Lung (tissue), 10 donors: ENCODE results near the gene ADGRL1. TPM values are rescaled to one million over a fixed set of nuclear protein-coding genes. Genes with fewer than 3 reads are reported as not detected.
A peak's percentile ranks its signal among the peaks of the same experiment; 100 is the strongest.
"Not testable (repeated sequence)": the region's sequence is repeated elsewhere in the genome, so short reads cannot be mapped to it uniquely, and the experiment has no call there.

Experiments used
- ATAC-seq: fragments of 200-7000 bp; cut with Tn5 transposase; one replicate; pipeline ENCODE4 v1.9.1; 2020; ENCODE audit warnings: moderate number of reproducible peaks; ENCODE audit not compliant: insufficient read depth, low FRiP score
- DNase-seq, 3 donors: peaks; one replicate each; pipeline ENCODE4 v3.0.0-alpha.2; 2013 to 2017
- H3K27ac ChIP-seq, 2 donors: one replicate each; pipeline ENCODE4 v1.5.1; 2013; ENCODE audit warnings: mild to moderate bottlenecking in 2 of 2, moderate library complexity in 2 of 2, control low read depth in 1 of 2, inconsistent platforms in 1 of 2, low read depth in 1 of 2, low read length in 1 of 2
- H3K27me3 ChIP-seq, 3 donors: one replicate each; pipeline ENCODE4 v1.5.1; 2013; ENCODE audit warnings: low read length in 2 of 3; ENCODE audit not compliant: control insufficient read depth in 3 of 3, insufficient read depth in 3 of 3
- H3K36me3 ChIP-seq, 4 donors: one replicate each; pipeline ENCODE4 v1.5.1; 2013; ENCODE audit warnings: low read length in 4 of 4, mild to moderate bottlenecking in 1 of 4, moderate library complexity in 1 of 4; ENCODE audit not compliant: control insufficient read depth in 4 of 4, insufficient read depth in 4 of 4
- H3K4me1 ChIP-seq, 5 donors: one replicate each; pipeline ENCODE4 v1.5.1; 2013; ENCODE audit warnings: low read length in 5 of 5, mild to moderate bottlenecking in 2 of 5, moderate library complexity in 1 of 5; ENCODE audit not compliant: control insufficient read depth in 5 of 5, insufficient read depth in 5 of 5
- H3K4me3 ChIP-seq: one replicate; pipeline ENCODE4 v1.5.1; 2013; ENCODE audit warnings: mild to moderate bottlenecking, control low read depth, moderate library complexity
- H3K9ac ChIP-seq, 2 donors: one replicate each; pipeline ENCODE4 v1.5.1; 2013; ENCODE audit warnings: low read length in 2 of 2, control low read depth in 1 of 2; ENCODE audit not compliant: insufficient read depth in 1 of 2
- H3K9me3 ChIP-seq, 4 donors: one replicate each; pipeline ENCODE4 v1.5.1; 2013; ENCODE audit warnings: low read length in 3 of 4, mild to moderate bottlenecking in 1 of 4, moderate library complexity in 1 of 4; ENCODE audit not compliant: control insufficient read depth in 4 of 4, insufficient read depth in 3 of 4
- WGBS, 2 donors: extraction: QIAGEN DNeasy Blood & Tissue Kit; methylation state at CpG; one replicate each; pipeline ENCODE4 v1.1.7; 2013; 5-methylcytosine and 5-hydroxymethylcytosine counted together
- polyA plus RNA-seq, 2 donors: library from polyadenylated mRNA; stranded (reverse); fragments of 200-250 nt; gene quantifications; one replicate each; pipeline ENCODE4 v1.2.1, GENCODE V29; 2013
- total RNA-seq, 2 donors: library from RNA; depleted of rRNA in 1 of 2; stranded (reverse); fragments of >200 nt in 1 of 2; gene quantifications; one replicate each; pipeline ENCODE4 v1.2.1, GENCODE V29; 2014 to 2021
- donor health status: Bipolar disorder and iron deficiency.
- donor health status: healthy.
- donor health status: DM: yes; HTN: yes; CAD: no.

ADGRL1 gene
- total and polyA plus RNA-seq, 4 donors = 9.4 to 35.9 (median 19.3) TPM

DNA sequence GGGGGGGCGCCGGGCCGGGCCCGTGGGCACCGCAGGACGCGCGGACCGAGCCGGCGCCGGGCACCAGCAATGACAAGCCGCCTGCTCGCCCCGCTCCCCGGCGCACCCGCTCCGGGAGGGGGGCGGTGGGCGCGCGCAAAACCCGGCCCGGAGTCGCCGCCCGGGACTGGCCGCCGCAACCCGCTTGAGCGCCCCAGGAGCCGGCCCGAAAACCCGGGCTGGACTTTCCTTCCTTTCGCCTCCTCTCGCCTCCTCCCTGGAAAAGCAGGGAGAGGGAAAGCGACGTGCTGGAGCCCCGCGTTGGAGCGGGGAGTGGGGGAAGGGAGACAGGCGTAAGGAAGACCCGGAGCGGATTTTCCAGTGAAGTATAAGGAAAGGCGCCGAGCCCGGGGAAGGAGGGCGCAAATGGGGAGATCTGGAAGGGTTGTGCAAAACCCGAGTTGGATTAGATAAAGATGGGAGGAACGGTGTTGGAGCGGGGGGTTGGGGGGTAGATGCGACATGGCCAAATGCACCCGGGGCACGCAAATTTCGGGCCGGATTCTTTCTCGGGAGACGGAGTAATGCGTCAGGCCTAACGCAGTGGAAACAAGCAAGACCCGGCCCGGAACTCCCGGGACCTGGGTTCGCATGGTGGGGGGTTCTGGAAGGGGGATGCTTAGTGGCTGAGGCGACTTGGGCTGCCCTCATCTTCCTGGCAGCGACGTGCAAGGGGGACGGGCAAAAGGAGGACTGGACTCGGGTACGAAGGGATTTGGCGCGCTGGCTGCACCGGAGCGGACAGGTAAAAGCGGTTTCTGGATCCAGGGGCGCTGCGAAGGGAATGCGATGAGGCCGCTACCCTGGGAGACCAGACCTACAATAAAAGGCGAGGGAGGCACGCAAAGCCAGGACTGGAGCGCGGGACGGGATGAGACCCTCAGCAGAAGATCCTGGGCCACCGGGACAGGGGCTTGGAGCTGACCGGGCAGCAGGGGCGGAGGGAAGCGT, 1.1 kb upstream of the ADGRL1 start:
- 0 to 1% methylated on average over 60 to 89 of the region's 89 CpGs for WGBS, 2 donors
- H3K36me3 ChIP-seq, H3K27me3 ChIP-seq, H3K9me3 ChIP-seq: not testable (repeated sequence)
- DNase-seq = peak; percentile 98 to 99 (median 99)
- H3K27ac ChIP-seq = peak overlapping the region in 1 of 2 donors; percentile 77
- H3K4me3 ChIP-seq = peak overlapping the region; percentile 41
- H3K9ac ChIP-seq = peak overlapping the region in 1 of 2 donors; percentile 32
- peaks cover 0 to 20% (median 2%) of the 10 kb centered on the region in 5 donors for H3K4me1 ChIP-seq
- peak; percentile 81 for ATAC-seq

DNA sequence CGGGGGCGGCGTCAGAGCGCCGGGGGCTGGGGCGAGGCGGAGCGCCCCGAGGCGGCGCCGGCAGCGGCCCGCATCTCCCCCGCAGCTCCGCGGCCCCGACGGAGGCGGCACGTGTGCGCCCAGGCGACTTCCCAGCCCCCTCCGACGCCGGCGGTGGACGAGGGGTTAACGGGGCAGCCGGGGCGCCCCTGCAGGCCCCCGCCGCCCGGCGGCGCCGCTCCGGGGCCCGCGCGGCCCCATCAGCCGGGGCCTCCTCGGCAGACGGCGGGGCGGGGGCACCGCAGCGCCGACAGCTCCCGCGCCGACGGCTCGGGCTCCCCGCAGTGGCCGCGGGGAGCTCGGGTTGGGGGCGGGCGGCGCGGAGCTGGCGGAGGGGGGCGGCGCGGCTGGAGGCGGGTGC, 339 bp upstream of the ADGRL1 start:
- Histone ChIP-seq H3K4me1 (peaks cover 0 to 20% (median 2%) of the 10 kb centered on the region in 5 donors), H3K4me3 (peak overlapping the region; percentile 41)
- ATAC-seq, H3K27me3 ChIP-seq, H3K9me3 ChIP-seq, H3K27ac ChIP-seq, H3K9ac ChIP-seq, H3K36me3 ChIP-seq: not testable (repeated sequence)
- peak in 2 of 3 donors; percentile 22 to 50 for DNase-seq
- 0 to 1% methylated on average over 32 to 62 of the region's 67 CpGs for WGBS, 2 donors

DNA sequence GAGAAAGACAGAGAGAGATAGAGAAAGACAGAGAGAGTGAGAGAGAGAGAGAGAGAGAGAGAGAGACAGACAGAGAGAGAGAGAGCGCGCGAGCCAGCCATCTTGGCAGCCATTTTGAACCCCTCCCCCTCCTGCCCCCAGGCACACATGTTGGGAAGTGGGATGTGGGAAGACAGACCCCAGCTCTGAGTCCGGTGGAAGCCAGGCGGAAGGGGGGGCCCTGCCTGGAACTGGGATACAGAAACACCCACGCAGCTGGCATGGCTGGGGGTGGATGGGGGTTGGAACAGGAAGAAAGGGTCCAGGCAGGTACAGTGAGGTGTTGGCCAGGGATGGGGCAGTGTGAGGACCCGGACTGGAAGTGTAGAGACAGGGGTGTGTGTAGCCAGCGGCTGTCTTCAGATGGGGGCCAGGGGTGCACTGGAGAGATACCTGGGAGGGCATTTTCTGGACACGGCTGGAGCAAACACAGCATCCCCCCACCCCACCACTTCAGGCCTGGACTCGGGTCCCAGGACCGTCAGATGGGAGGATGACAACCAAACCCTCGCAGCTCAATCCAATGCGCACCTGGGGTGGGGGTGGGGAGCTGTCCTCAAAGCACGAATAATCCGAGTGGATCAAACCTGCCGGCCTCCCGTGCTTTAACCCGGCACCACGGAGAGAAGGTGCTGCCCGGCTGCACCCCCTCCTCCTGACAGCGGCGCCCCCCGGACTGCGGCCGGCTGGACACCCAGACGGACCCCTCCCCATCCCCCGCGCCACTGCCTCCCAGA, 1.1 kb downstream of the ADGRL1 start:
- DNase-seq, H3K27ac ChIP-seq, H3K36me3 ChIP-seq, H3K9me3 ChIP-seq, ATAC-seq, H3K9ac ChIP-seq, H3K27me3 ChIP-seq: not testable (repeated sequence)
- Histone ChIP-seq H3K4me1 (peaks cover 0 to 18% (median 2%) of the 10 kb centered on the region in 5 donors), H3K4me3 (peak overlapping the region; percentile 49)
- 21 to 24% methylated on average over 26 to 28 of the region's 28 CpGs for WGBS, 2 donors

DNA sequence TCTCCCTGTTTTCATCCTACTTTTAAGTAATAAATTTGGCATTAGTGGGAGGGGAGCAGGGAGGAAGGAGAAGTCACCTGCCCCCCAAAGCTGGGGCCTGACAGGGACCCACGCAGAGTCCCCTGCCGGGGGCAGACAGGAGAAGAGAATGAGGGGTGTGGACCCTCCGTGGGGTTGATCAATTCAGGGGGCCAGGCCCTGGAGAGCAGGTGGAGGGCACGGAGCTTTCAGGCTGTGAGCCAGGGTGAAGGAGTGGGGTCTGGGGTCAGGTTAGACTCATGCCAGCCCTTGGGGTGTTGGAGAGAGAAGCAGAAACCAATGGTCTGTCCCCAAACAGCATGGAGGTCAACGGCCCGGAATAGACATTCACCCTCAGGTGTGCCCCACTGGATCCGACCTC, 1.8 kb downstream of the ADGRL1 start:
- ATAC-seq, H3K36me3 ChIP-seq, H3K4me3 ChIP-seq, DNase-seq, H3K9me3 ChIP-seq, H3K27me3 ChIP-seq, H3K27ac ChIP-seq, H3K9ac ChIP-seq: not testable (repeated sequence)
- WGBS, 2 donors = 78 to 83% methylated on average over 7 of the region's 7 CpGs
- H3K4me1 ChIP-seq = peaks cover 0 to 16% (median 2%) of the 10 kb centered on the region in 5 donors

GRCh38 chr19:14203788-14204187, 2.2 kb downstream of the ADGRL1 start:
- not testable (repeated sequence) for DNase-seq, H3K9ac ChIP-seq, H3K4me3 ChIP-seq, ATAC-seq, H3K9me3 ChIP-seq, H3K27ac ChIP-seq, H3K27me3 ChIP-seq, H3K36me3 ChIP-seq
- H3K4me1 ChIP-seq = peaks cover 0 to 14% (median 2%) of the 10 kb centered on the region in 5 donors
- WGBS, 2 donors = 90 to 93% methylated on average over 14 to 20 of the region's 20 CpGs
